Measurements from ENCODE around the gene SVIL. TPM values are rescaled to one million over a fixed set of nuclear protein-coding genes. Genes with fewer than 3 reads are reported as not detected.

The SVIL gene
- total RNA-seq, 1 experiment from 2014 or later = 166 TPM

GRCh38 chr10:29634105-29634504 lies 666 bp downstream of the SVIL start:
- H3K9me2 ChIP-seq (ENCODE audit: insufficient read depth) = no peaks in the 10 kb centered on the region
- H2AFZ ChIP-seq = no peak overlapping the region
- BruUV-seq (replicated peaks) = no TSS peak
- CTCF ChIA-PET = no interaction called here
- peaks cover 3% of the 10 kb centered on the region; the same call in 1 of the 2 replicates for H3K36me3 ChIP-seq (ENCODE audit: low read depth)
- H3K4me1 ChIP-seq (replicated peaks; ENCODE audit: insufficient read depth) = peaks cover 76% of the 10 kb centered on the region
- POLR2A ChIA-PET (ENCODE audit: unreplicated experiment) = interaction anchor here (0.6 kb wide), 1 partner anchor 55 kb away, joined by 4 read pairs; no protein-coding TSS in a partner anchor
- H3K9me3 ChIP-seq (ENCODE audit: insufficient read depth, low read depth) = no peaks in the 10 kb centered on the region
- TF ChIP-seq EZH2 (IDR thresholded peaks at IDR 0.05; ENCODE audit: low read depth) = no peak
- no peaks in the 10 kb centered on the region for H3K27me3 ChIP-seq (ENCODE audit: insufficient read depth, low read depth)
- H4K20me1 ChIP-seq (ENCODE audit: insufficient read depth) = no peaks in the 10 kb centered on the region
- H3K27ac ChIP-seq = no peak overlapping the region
- H3K79me2 ChIP-seq (ENCODE audit: low read depth) = peaks cover 71% of the 10 kb centered on the region
- no peak overlapping the region for H3K4me3 ChIP-seq
- intact Hi-C loops (cut with micrococcal nuclease; ENCODE audit: unreplicated experiment) = loop anchor here (5.0 kb wide), 1 partner anchor 178 kb away; no protein-coding TSS in a partner anchor
- peaks cover 36% of the 10 kb centered on the region for H3F3A ChIP-seq (ENCODE audit: insufficient read depth, low read depth)
- no peak overlapping the region for H3K4me2 ChIP-seq
- DNase-seq = no peak

- H3K27me3 ChIP-seq (ENCODE audit: insufficient read depth, low read depth) = no peaks in the 10 kb centered on the region
- no peak overlapping the region for H2AFZ ChIP-seq
- POLR2A ChIA-PET (ENCODE audit: unreplicated experiment) = no interaction called here
- CTCF ChIA-PET = no interaction called here
- DNase-seq = no peak
- peaks cover 87% of the 10 kb centered on the region for H3K79me2 ChIP-seq (ENCODE audit: low read depth)
- BruUV-seq (replicated peaks) = no TSS peak
- no peaks in the 10 kb centered on the region for H4K20me1 ChIP-seq (ENCODE audit: insufficient read depth)
- H3K27ac ChIP-seq = peak overlapping the region; percentile 98
- peaks cover 86% of the 10 kb centered on the region for H3K4me1 ChIP-seq (replicated peaks; ENCODE audit: insufficient read depth)
- no peaks in the 10 kb centered on the region for H3K36me3 ChIP-seq (ENCODE audit: low read depth)
- peaks cover 46% of the 10 kb centered on the region for H3F3A ChIP-seq (ENCODE audit: insufficient read depth, low read depth)
- H3K4me2 ChIP-seq = peak overlapping the region; percentile 76
- no peaks in the 10 kb centered on the region for H3K9me2 ChIP-seq (ENCODE audit: insufficient read depth)
- intact Hi-C loops (cut with micrococcal nuclease; ENCODE audit: unreplicated experiment) = loop anchor here (5.0 kb wide), 1 partner anchor 181 kb away; no protein-coding TSS in a partner anchor
- peak overlapping the region; percentile 35; the same call in 1 of the 2 replicates for H3K4me3 ChIP-seq
- TF ChIP-seq EZH2 (IDR thresholded peaks at IDR 0.05; ENCODE audit: low read depth) (no peak), CTCF (conservative IDR thresholded peaks at IDR 0.05) (no peak)
- no peaks in the 10 kb centered on the region for H3K9me3 ChIP-seq (ENCODE audit: insufficient read depth, low read depth)
Measured at GRCh38 chr10:29631049-29631339, 3.8 kb downstream of the SVIL start.

GRCh38 chr10:29630205-29631048 lies 4.3 kb downstream of the SVIL start:
- Histone ChIP-seq H4K20me1 (ENCODE audit: insufficient read depth) (no peaks in the 10 kb centered on the region), H3K4me2 (peak overlapping the region; percentile 76), H3F3A (ENCODE audit: insufficient read depth, low read depth) (peaks cover 42% of the 10 kb centered on the region), H3K27me3 (ENCODE audit: insufficient read depth, low read depth) (no peaks in the 10 kb centered on the region), H3K79me2 (ENCODE audit: low read depth) (peaks cover 88% of the 10 kb centered on the region), H2AFZ (no peak overlapping the region), H3K9me2 (ENCODE audit: insufficient read depth) (no peaks in the 10 kb centered on the region), H3K36me3 (ENCODE audit: low read depth) (no peaks in the 10 kb centered on the region), H3K4me1 (replicated peaks; ENCODE audit: insufficient read depth) (peaks cover 81% of the 10 kb centered on the region), H3K4me3 (peak overlapping the region; percentile 35; the same call in 1 of the 2 replicates), H3K27ac (peak overlapping the region; percentile 98), H3K9me3 (ENCODE audit: insufficient read depth, low read depth) (no peaks in the 10 kb centered on the region)
- POLR2A ChIA-PET (ENCODE audit: unreplicated experiment) = interaction anchor here (0.6 kb wide), 1 partner anchor 813 kb away, joined by 3 read pairs; no protein-coding TSS in a partner anchor
- TSS peak; percentile 71 for BruUV-seq (replicated peaks)
- intact Hi-C loops (cut with micrococcal nuclease; ENCODE audit: unreplicated experiment) = loop anchor here (1.0 to 5.0 kb wide), 4 partner anchors 29 to 182 kb away; no protein-coding TSS in a partner anchor
- DNase-seq = peak; percentile 55 to 98
- no peak for TF ChIP-seq EZH2 (IDR thresholded peaks at IDR 0.05; ENCODE audit: low read depth)
- TF ChIP-seq CTCF (conservative IDR thresholded peaks at IDR 0.05) = no peak
- CTCF ChIA-PET = no interaction called here
